MCF 10A (cell line): ENCODE data around the gene TRMT112. TPM values are rescaled to one million over a fixed set of nuclear protein-coding genes. Genes with fewer than 3 reads are reported as not detected.
A peak's percentile ranks its signal among the peaks of the same experiment; 100 is the strongest.
"Not testable (repeated sequence)": the region's sequence is repeated elsewhere in the genome, so short reads cannot be mapped to it uniquely, and the experiment has no call there.

Experiments
- BruUV-seq: library from RNA; stranded (reverse); fragments of 400-500 nt; replicated peaks from 2 replicates; lab custom pipeline; 2021; lab: Mats Ljungman, UMichigan
- CTCF ChIA-PET: fragments of 300-600 bp; sonication (Branson Sonifier 250); formaldehyde crosslinking; extraction: SDS; loops from one replicate; lab custom pipeline; 2021; ENCODE audit warnings: antibody characterized with exemption, inconsistent platforms; lab: Yijun Ruan, JAX
- POLR2A ChIA-PET: fragments of 300-600, 350-650 bp; sonication (Branson Sonifier 250); formaldehyde crosslinking; extraction: SDS; loops from one replicate; lab custom pipeline; 2020; ENCODE audit warnings: antibody characterized with exemption, inconsistent platforms; lab: Yijun Ruan, JAX
- DNase-seq: peaks from one replicate; pipeline ENCODE4 v3.0.0-alpha.2; 2018; ENCODE audit not compliant: unreplicated experiment
- H3K27ac Mint-ChIP-seq: one replicate; pipeline ENCODE4 v1.8.0; 2022; ENCODE audit warnings: mild to moderate bottlenecking, low read depth, mixed read lengths; ENCODE audit not compliant: unreplicated experiment
- H3K27me3 Mint-ChIP-seq: one replicate; pipeline ENCODE4 v1.8.0; 2022; ENCODE audit warnings: mixed read lengths; ENCODE audit not compliant: insufficient read depth, unreplicated experiment
- H3K36me3 Mint-ChIP-seq: one replicate; pipeline ENCODE4 v1.8.0; 2022; ENCODE audit warnings: mild to moderate bottlenecking, moderate library complexity, mixed read lengths; ENCODE audit not compliant: insufficient read depth, unreplicated experiment
- H3K4me1 Mint-ChIP-seq: one replicate; pipeline ENCODE4 v1.8.0; 2022; ENCODE audit warnings: mixed read lengths; ENCODE audit not compliant: insufficient read depth, unreplicated experiment
- H3K4me3 Mint-ChIP-seq: one replicate; pipeline ENCODE4 v1.8.0; 2022; ENCODE audit warnings: mild to moderate bottlenecking, moderate library complexity, mixed read lengths; ENCODE audit not compliant: unreplicated experiment
- H3K9me3 Mint-ChIP-seq: one replicate; pipeline ENCODE4 v1.8.0; 2022; ENCODE audit warnings: mixed read lengths; ENCODE audit not compliant: unreplicated experiment
- intact Hi-C: fragments of 100-400 bp; cut with micrococcal nuclease; formaldehyde crosslinking; loops from 2 replicates; pipeline ENCODE4 v1.14.1; 2022
- total RNA-seq: library from RNA; stranded (reverse); gene quantifications from 2 replicates; pipeline ENCODE4 v1.2.3, GENCODE V29; 2022
- TF ChIP-seq, protein P1 (sequence below): fragments of 200-600 bp; IDR thresholded peaks from one replicate; pipeline ENCODE4 v1.8.0; 2022; ENCODE audit warnings: antibody characterized with exemption, mild to moderate bottlenecking; ENCODE audit not compliant: unreplicated experiment

Gene TRMT112
- total RNA-seq, 1 experiment from 2014 or later: 284 TPM

- intact Hi-C loops: loop anchor here (1.0 kb wide), 1 partner anchor 13 kb away; the partner anchor contains the start of gene PRDX5
- BruUV-seq: no TSS peak
- CTCF ChIA-PET: interaction anchor here (0.6 to 11.4 kb wide), 15 partner anchors 8 to 426 kb away, joined by 3 to 135 read pairs (median 5); partner anchors contain the start of genes CATSPERZ, ESRRA, PRDX5 and TRMT112
These were observed 13.5 kb upstream of the TRMT112 start for GRCh38 chr11:64330888-64331287.

DNA sequence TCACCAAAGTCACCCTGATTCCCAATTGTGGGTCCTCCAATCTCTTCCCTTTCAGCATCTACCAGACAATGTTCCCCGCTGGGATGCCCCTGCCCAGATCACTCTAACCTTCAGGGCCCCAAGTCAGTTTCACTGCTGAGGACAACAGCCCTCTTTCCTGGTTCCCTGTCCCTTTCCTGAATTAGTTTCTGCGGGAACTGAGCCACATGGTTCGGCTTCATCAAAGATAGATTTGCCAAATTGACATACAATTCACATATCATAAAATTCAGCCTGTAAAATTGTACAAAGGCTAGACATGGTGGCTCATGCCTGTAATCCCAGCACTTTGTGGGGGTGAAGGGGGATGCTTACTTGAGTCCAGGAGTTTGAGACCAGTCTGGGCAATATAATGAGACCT lies 10.6 kb upstream of the TRMT112 start:
- TF ChIP-seq, protein P1, sequence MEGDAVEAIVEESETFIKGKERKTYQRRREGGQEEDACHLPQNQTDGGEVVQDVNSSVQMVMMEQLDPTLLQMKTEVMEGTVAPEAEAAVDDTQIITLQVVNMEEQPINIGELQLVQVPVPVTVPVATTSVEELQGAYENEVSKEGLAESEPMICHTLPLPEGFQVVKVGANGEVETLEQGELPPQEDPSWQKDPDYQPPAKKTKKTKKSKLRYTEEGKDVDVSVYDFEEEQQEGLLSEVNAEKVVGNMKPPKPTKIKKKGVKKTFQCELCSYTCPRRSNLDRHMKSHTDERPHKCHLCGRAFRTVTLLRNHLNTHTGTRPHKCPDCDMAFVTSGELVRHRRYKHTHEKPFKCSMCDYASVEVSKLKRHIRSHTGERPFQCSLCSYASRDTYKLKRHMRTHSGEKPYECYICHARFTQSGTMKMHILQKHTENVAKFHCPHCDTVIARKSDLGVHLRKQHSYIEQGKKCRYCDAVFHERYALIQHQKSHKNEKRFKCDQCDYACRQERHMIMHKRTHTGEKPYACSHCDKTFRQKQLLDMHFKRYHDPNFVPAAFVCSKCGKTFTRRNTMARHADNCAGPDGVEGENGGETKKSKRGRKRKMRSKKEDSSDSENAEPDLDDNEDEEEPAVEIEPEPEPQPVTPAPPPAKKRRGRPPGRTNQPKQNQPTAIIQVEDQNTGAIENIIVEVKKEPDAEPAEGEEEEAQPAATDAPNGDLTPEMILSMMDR: no peak
- CTCF ChIA-PET: interaction anchor here (1.5 kb wide), 1 partner anchor 23 kb away, joined by 5 read pairs; no protein-coding TSS in a partner anchor
- H3K36me3 Mint-ChIP-seq: peaks cover 2% of the 10 kb centered on the region

More at GRCh38 chr11:64330888-64331287, 13.5 kb upstream of the TRMT112 start:
- no peak overlapping the region for H3K4me3 Mint-ChIP-seq
- no peaks in the 10 kb centered on the region for H3K27me3 Mint-ChIP-seq
- DNase-seq: no peak
- TF ChIP-seq, protein P1: no peak
- peak overlapping the region; percentile 61 for H3K27ac Mint-ChIP-seq
- H3K36me3 Mint-ChIP-seq: no peaks in the 10 kb centered on the region
- H3K9me3 Mint-ChIP-seq: no peaks in the 10 kb centered on the region
- peaks cover 20% of the 10 kb centered on the region for H3K4me1 Mint-ChIP-seq
- POLR2A ChIA-PET: interaction anchor here (0.8 to 15.4 kb wide), 16 partner anchors 7 to 150 kb away, joined by 3 to 285 read pairs (median 6); partner anchors contain the start of genes ESRRA, FKBP2, PPP1R14B and PRDX5

DNA sequence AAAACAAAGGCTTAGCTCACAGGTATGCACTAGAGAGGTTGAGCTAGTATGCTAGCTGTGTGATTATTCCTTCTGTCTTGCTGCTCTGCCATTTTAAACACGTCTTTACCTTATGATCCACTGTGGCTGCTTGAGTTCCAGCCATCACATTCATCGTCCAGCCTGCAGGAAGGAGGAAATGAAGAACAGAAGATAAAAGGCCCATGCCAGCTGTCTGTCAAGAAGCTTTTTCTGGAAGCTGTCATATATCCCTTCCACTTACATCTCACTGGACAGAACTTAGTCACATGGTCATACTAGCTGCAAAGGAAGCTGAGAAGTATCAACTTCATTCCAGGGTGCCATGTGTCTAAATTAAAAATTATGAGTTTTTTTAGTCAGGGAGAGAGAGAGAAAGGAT lies 10.0 kb upstream of the TRMT112 start:
- Mint-ChIP-seq H3K9me3 (no peaks in the 10 kb centered on the region), H3K27ac (no peak overlapping the region), H3K4me3 (no peak overlapping the region), H3K27me3 (no peaks in the 10 kb centered on the region), H3K36me3 (peaks cover 8% of the 10 kb centered on the region), H3K4me1 (peaks cover 14% of the 10 kb centered on the region)
- ChIA-PET POLR2A (interaction anchor here (0.6 to 1.6 kb wide), 3 partner anchors 9 to 14 kb away, joined by 3 to 5 read pairs (median 4); partner anchors contain the start of genes PRDX5 and TRMT112), CTCF (interaction anchor here (0.5 to 1.5 kb wide), 3 partner anchors 10 to 1776 kb away, joined by 3 to 7 read pairs (median 5); partner anchors contain the start of genes PRDX5 and TRMT112)
- TF ChIP-seq, protein P1: no peak
- DNase-seq: no peak
- intact Hi-C loops: no loop called here
- BruUV-seq: no TSS peak

More for the DNA sequence above, 10.6 kb upstream of the TRMT112 start:
- no peak for DNase-seq
- BruUV-seq: no TSS peak
- POLR2A ChIA-PET: interaction anchor here (1.6 kb wide), 1 partner anchor 10 kb away, joined by 4 read pairs; the partner anchor contains the start of gene PRDX5
- H3K27me3 Mint-ChIP-seq: no peaks in the 10 kb centered on the region
- H3K27ac Mint-ChIP-seq: no peak overlapping the region
- peaks cover 14% of the 10 kb centered on the region for H3K4me1 Mint-ChIP-seq
- H3K4me3 Mint-ChIP-seq: no peak overlapping the region
- no peaks in the 10 kb centered on the region for H3K9me3 Mint-ChIP-seq
- intact Hi-C loops: no loop called here

- POLR2A ChIA-PET: interaction anchor here (0.7 to 5.3 kb wide), 11 partner anchors 8 to 530 kb away, joined by 3 to 89 read pairs (median 7); partner anchors contain the start of genes ESRRA and RPS6KA4
- H3K9me3 Mint-ChIP-seq: no peaks in the 10 kb centered on the region
- intact Hi-C loops: no loop called here
- TF ChIP-seq, protein P1: no peak
- no peaks in the 10 kb centered on the region for H3K27me3 Mint-ChIP-seq
- CTCF ChIA-PET: interaction anchor here (0.9 to 4.5 kb wide), 6 partner anchors 8 to 32 kb away, joined by 3 to 32 read pairs (median 4); no protein-coding TSS in a partner anchor
- H3K4me1 Mint-ChIP-seq: peaks cover 28% of the 10 kb centered on the region
- peak overlapping the region; percentile 94 for H3K27ac Mint-ChIP-seq
- H3K36me3 Mint-ChIP-seq: peaks cover 24% of the 10 kb centered on the region
- H3K4me3 Mint-ChIP-seq: peak overlapping the region; percentile 7
- DNase-seq: peak; percentile 90
- no TSS peak for BruUV-seq
These were observed 7.5 kb upstream of the TRMT112 start for GRCh38 chr11:64324692-64325469.

DNA sequence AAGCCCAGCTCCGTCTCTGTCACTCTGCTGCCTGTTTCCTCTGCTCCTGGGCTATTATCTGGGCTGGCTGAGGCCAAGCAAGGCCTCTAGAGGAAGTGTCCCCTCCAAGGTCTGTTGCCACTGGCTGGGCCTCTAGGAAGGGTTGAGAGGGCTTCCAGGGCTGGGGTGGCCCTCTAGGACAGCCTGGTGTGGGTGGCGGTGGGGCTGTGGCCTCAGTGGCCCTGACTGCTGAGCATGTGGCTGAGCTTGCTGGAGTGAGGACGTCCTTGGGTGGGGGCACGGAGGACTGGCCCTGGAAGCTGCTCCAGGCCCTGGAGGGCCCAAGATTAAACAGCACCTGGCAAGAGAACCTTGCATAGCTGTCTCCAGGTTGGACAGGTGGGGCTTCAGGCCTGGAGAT lies 6.6 kb upstream of the TRMT112 start:
- H3K9me3 Mint-ChIP-seq, BruUV-seq, intact Hi-C loops, DNase-seq, H3K4me3 Mint-ChIP-seq, H3K27me3 Mint-ChIP-seq: not testable (repeated sequence)
- Mint-ChIP-seq H3K36me3 (peaks cover 24% of the 10 kb centered on the region), H3K4me1 (peaks cover 37% of the 10 kb centered on the region), H3K27ac (peak overlapping the region; percentile 94)
- ChIA-PET POLR2A (interaction anchor here (0.7 to 5.3 kb wide), 10 partner anchors 9 to 531 kb away, joined by 3 to 89 read pairs (median 6); partner anchors contain the start of gene ESRRA), CTCF (interaction anchor here (0.6 to 4.5 kb wide), 6 partner anchors 8 to 339 kb away, joined by 3 to 33 read pairs (median 6); no protein-coding TSS in a partner anchor)
